IPS-18c (cell line): ENCODE results near the gene SCARB1.

ENCODE experiments used
- H3K4me3 ChIP-seq: 2 replicates; pipeline ENCODE4 v1.7.0; 2013; ENCODE audit warnings: low read depth, mild to moderate bottlenecking, low read length, moderate library complexity; ENCODE audit not compliant: insufficient read depth
- H3K9me3 ChIP-seq: one replicate; pipeline ENCODE4 v1.6.1; 2013; ENCODE audit warnings: mild to moderate bottlenecking, low read length, moderate library complexity; ENCODE audit not compliant: control insufficient read depth, insufficient read depth

SCARB1 gene

GRCh38 chr12:124764451-124764850 lies 99.2 kb downstream of the SCARB1 start:
- Histone ChIP-seq H3K9me3 (peaks cover 4% of the 10 kb centered on the region), H3K4me3 (no peak overlapping the region)

- Histone ChIP-seq H3K4me3 (no peak overlapping the region), H3K9me3 (peaks cover 4% of the 10 kb centered on the region)
Observed at GRCh38 chr12:124763594-124763979, 100.1 kb downstream of the SCARB1 start.

- H3K4me3 ChIP-seq, result no peak overlapping the region
- peaks cover 4% of the 10 kb centered on the region for H3K9me3 ChIP-seq
Observed at GRCh38 chr12:124762791-124763593, 100.7 kb downstream of the SCARB1 start.

- H3K4me3 ChIP-seq, result no peak overlapping the region
- H3K9me3 ChIP-seq, result peaks cover 4% of the 10 kb centered on the region
Observed at GRCh38 chr12:124762384-124762783, 101.3 kb downstream of the SCARB1 start.

GRCh38 chr12:124761871-124762270 lies 101.8 kb downstream of the SCARB1 start:
- no peak overlapping the region for H3K4me3 ChIP-seq

GRCh38 chr12:124761056-124761455 lies 102.6 kb downstream of the SCARB1 start:
- Histone ChIP-seq H3K4me3 (no peak overlapping the region), H3K9me3 (peaks cover 4% of the 10 kb centered on the region)

More at GRCh38 chr12:124761871-124762270, 101.8 kb downstream of the SCARB1 start:
- H3K9me3 ChIP-seq, result peaks cover 4% of the 10 kb centered on the region

GRCh38 chr12:124760560-124760959 lies 103.1 kb downstream of the SCARB1 start:
- Histone ChIP-seq H3K4me3 (no peak overlapping the region), H3K9me3 (peaks cover 4% of the 10 kb centered on the region)

- Histone ChIP-seq H3K9me3 (peaks cover 4% of the 10 kb centered on the region), H3K4me3 (no peak overlapping the region)
Observed at GRCh38 chr12:124759841-124760503, 103.7 kb downstream of the SCARB1 start.

GRCh38 chr12:124758266-124759220 lies 105.1 kb downstream of the SCARB1 start:
- peaks cover 3% of the 10 kb centered on the region for H3K9me3 ChIP-seq
- H3K4me3 ChIP-seq, result no peak overlapping the region

GRCh38 chr12:124757329-124757728 lies 106.3 kb downstream of the SCARB1 start:
- Histone ChIP-seq H3K4me3 (no peak overlapping the region), H3K9me3 (no peaks in the 10 kb centered on the region)

- Histone ChIP-seq H3K4me3 (no peak overlapping the region), H3K9me3 (no peaks in the 10 kb centered on the region)
Observed at GRCh38 chr12:124756760-124757159, 106.9 kb downstream of the SCARB1 start.

GRCh38 chr12:124756166-124756565 lies 107.5 kb downstream of the SCARB1 start:
- H3K4me3 ChIP-seq, result no peak overlapping the region
- H3K9me3 ChIP-seq, result no peaks in the 10 kb centered on the region

GRCh38 chr12:124755801-124756148 lies 107.9 kb downstream of the SCARB1 start:
- no peaks in the 10 kb centered on the region for H3K9me3 ChIP-seq
- no peak overlapping the region for H3K4me3 ChIP-seq

- Histone ChIP-seq H3K9me3 (no peaks in the 10 kb centered on the region), H3K4me3 (no peak overlapping the region)
Observed at GRCh38 chr12:124754949-124755800, 108.5 kb downstream of the SCARB1 start.

GRCh38 chr12:124754491-124754890 lies 109.2 kb downstream of the SCARB1 start:
- Histone ChIP-seq H3K4me3 (no peak overlapping the region), H3K9me3 (no peaks in the 10 kb centered on the region)

GRCh38 chr12:124753993-124754392 lies 109.7 kb downstream of the SCARB1 start:
- Histone ChIP-seq H3K9me3 (no peaks in the 10 kb centered on the region), H3K4me3 (no peak overlapping the region)

GRCh38 chr12:124753228-124753591 lies 110.5 kb downstream of the SCARB1 start:
- no peaks in the 10 kb centered on the region for H3K9me3 ChIP-seq
- H3K4me3 ChIP-seq, result no peak overlapping the region
